NCI-H2107 treated with DMSO at 0.1 percent for 48 hours (cell line): ENCODE data around the gene XAF1.
"Not testable (repeated sequence)": the region's sequence is repeated elsewhere in the genome, so short reads cannot be mapped to it uniquely, and the experiment has no call there.

Experiments used
- DNase-seq: peaks from one replicate; lab custom pipeline; 2025; ENCODE audit not compliant: unreplicated experiment; lab: John Stamatoyannopoulos, UW

The XAF1 gene

GRCh38 chr17:6755731-6756184 lies at the start of gene XAF1:
XAF1 (plus strand) TSS chr17:6756046; CDS start chr17:6756079, 33 bp downstream.
- no peak for DNase-seq

GRCh38 chr17:6706499-6706898 lies 49.3 kb upstream of the XAF1 start:
- DNase-seq = no peak

- no peak for DNase-seq
These were observed 48.9 kb upstream of the XAF1 start for GRCh38 chr17:6706996-6707395.

- DNase-seq = no peak
These were observed 47.4 kb upstream of the XAF1 start for GRCh38 chr17:6708357-6708961.

- no peak for DNase-seq
These were observed 45.5 kb upstream of the XAF1 start for GRCh38 chr17:6710317-6710716.

- no peak for DNase-seq
These were observed 44.7 kb upstream of the XAF1 start for GRCh38 chr17:6711081-6711674.

- no peak for DNase-seq
These were observed 44.2 kb upstream of the XAF1 start for GRCh38 chr17:6711681-6712057.

GRCh38 chr17:6712058-6712853 lies 43.6 kb upstream of the XAF1 start:
- no peak for DNase-seq

- no peak for DNase-seq
These were observed 43.1 kb upstream of the XAF1 start for GRCh38 chr17:6712854-6713129.

- DNase-seq = no peak
These were observed 42.5 kb upstream of the XAF1 start, which contains the start of gene SLC13A5 for GRCh38 chr17:6713130-6713917. SLC13A5 (minus strand) TSS chr17:6713369; CDS start chr17:6713333, 36 bp downstream.

- no peak for DNase-seq
These were observed 42.0 kb upstream of the XAF1 start for GRCh38 chr17:6713918-6714271.

- no peak for DNase-seq
These were observed 41.5 kb upstream of the XAF1 start for GRCh38 chr17:6714315-6714874.

- no peak for DNase-seq
These were observed 39.1 kb upstream of the XAF1 start for GRCh38 chr17:6716736-6717135.

GRCh38 chr17:6721744-6722143 lies 34.1 kb upstream of the XAF1 start:
- DNase-seq = no peak

- DNase-seq = no peak
These were observed 31.8 kb upstream of the XAF1 start for GRCh38 chr17:6724009-6724408.

- no peak for DNase-seq
These were observed 26.3 kb upstream of the XAF1 start for GRCh38 chr17:6729531-6729930.

- DNase-seq = not testable (repeated sequence)
These were observed 9.2 kb upstream of the XAF1 start for GRCh38 chr17:6746665-6747064.

GRCh38 chr17:6748617-6749016 lies 7.2 kb upstream of the XAF1 start:
- DNase-seq = no peak

- DNase-seq = no peak
These were observed 6.3 kb upstream of the XAF1 start for GRCh38 chr17:6749519-6749918.

GRCh38 chr17:6752068-6752909 lies 3.6 kb upstream of the XAF1 start:
- DNase-seq = no peak
